Activated CD8-positive, alpha-beta T cell treated with anti-CD3 and anti-CD28 coated beads for 36 hours (primary cell): ENCODE results near the gene EBF3. TPM values are rescaled to one million over a fixed set of nuclear protein-coding genes. Genes with fewer than 3 reads are reported as not detected.

ENCODE experiments used
- ATAC-seq: fragments of 200-7000 bp; cut with Tn5 transposase; one replicate; pipeline ENCODE4 v1.10.0; 2021; ENCODE audit warnings: mild to moderate bottlenecking, moderate library complexity
- CTCF ChIA-PET: fragments of 350-600 bp; sonication (Branson Sonifier 250); formaldehyde crosslinking; loops from one replicate; lab custom pipeline; 2021; ENCODE audit warnings: antibody characterized with exemption; lab: Charles Lee
- POLR2A ChIA-PET: fragments of 350-600 bp; sonication (Branson Sonifier 250); formaldehyde crosslinking; loops from one replicate; lab custom pipeline; 2021; ENCODE audit warnings: antibody characterized with exemption; lab: Charles Lee
- DNase-seq: peaks from one replicate; pipeline ENCODE4 v3.0.0-alpha.2; 2020
- H3K27ac Mint-ChIP-seq: one replicate; pipeline ENCODE4 v1.8.0; 2021; ENCODE audit warnings: mild to moderate bottlenecking, mixed read lengths
- H3K27me3 Mint-ChIP-seq: one replicate; pipeline ENCODE4 v1.8.0; 2021; ENCODE audit warnings: mixed read lengths
- H3K36me3 Mint-ChIP-seq: one replicate; pipeline ENCODE4 v1.8.0; 2021; ENCODE audit warnings: low read depth, mixed read lengths
- H3K4me1 Mint-ChIP-seq: one replicate; pipeline ENCODE4 v1.8.0; 2021; ENCODE audit warnings: low read depth, mixed read lengths
- H3K4me3 Mint-ChIP-seq: one replicate; pipeline ENCODE4 v1.8.0; 2021; ENCODE audit warnings: mild to moderate bottlenecking, moderate library complexity, mixed read lengths
- H3K9me3 Mint-ChIP-seq: one replicate; pipeline ENCODE4 v1.8.0; 2021; ENCODE audit warnings: mixed read lengths
- intact Hi-C: fragments of 100-400 bp; cut with micrococcal nuclease; formaldehyde crosslinking; loops from one replicate; pipeline ENCODE4 v1.10.0; 2022
- total RNA-seq, 2 experiments: library from RNA; stranded (reverse); gene quantifications; one replicate each; pipeline ENCODE4 v1.2.3, GENCODE V29; 2021
- TF ChIP-seq, protein P1 (sequence below): fragments of 200-600 bp; IDR thresholded peaks from one replicate; pipeline ENCODE4 v1.8.0; 2022; ENCODE audit warnings: antibody characterized with exemption, mild to moderate bottlenecking

The EBF3 gene
- total RNA-seq, 2 experiments from 2014 or later: not detected

DNA sequence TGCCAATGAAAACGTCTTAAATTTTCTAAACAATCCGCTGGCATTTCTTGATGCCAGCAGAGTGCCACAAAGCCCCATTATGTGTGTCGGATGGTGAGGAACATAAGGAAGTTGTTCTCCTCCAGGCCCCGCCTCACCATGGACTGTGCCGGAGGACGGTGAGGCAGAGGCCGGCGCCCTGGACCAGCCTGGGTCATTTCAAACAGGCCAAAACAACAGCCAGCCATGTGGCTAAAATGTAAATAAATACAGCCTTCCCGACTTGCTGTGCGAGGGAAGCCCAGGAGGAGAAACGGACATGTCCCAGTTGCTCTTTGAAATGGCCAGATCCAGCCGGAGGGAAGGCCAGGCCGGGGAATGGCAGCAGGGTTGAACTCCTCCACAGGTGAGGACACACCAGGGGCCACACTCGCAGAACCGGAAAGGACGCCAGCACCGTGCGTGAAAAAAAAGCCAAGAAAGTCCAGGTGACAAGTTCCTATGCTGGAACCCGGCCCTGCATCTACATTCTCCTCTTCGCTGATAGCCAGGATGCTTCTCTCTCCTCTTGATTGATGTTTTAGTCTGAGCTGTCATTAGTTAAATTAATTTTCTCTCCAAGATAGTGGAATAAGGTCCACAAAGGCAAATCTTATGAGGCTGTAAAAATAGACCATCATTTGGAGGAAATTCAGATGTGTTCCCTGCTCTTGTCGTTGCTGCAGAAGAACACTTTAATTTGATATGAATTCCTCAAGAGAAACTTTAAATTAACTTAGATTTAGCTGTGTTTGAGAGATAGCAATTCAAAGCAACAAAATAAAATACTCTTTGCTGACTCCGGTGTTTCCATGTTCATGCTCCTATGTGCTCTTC lies 64.6 kb downstream of the EBF3 start:
- no peak overlapping the region for H3K4me3 Mint-ChIP-seq
- peaks cover 11% of the 10 kb centered on the region for H3K27me3 Mint-ChIP-seq
- H3K4me1 Mint-ChIP-seq: no peaks in the 10 kb centered on the region
- ATAC-seq (no peak), DNase-seq (no peak)
- no peak overlapping the region for H3K27ac Mint-ChIP-seq
- ChIA-PET POLR2A (no interaction called here), CTCF (no interaction called here)
- intact Hi-C loops: no loop called here
- H3K36me3 Mint-ChIP-seq: no peaks in the 10 kb centered on the region
- no peaks in the 10 kb centered on the region for H3K9me3 Mint-ChIP-seq
- TF ChIP-seq, protein P1, sequence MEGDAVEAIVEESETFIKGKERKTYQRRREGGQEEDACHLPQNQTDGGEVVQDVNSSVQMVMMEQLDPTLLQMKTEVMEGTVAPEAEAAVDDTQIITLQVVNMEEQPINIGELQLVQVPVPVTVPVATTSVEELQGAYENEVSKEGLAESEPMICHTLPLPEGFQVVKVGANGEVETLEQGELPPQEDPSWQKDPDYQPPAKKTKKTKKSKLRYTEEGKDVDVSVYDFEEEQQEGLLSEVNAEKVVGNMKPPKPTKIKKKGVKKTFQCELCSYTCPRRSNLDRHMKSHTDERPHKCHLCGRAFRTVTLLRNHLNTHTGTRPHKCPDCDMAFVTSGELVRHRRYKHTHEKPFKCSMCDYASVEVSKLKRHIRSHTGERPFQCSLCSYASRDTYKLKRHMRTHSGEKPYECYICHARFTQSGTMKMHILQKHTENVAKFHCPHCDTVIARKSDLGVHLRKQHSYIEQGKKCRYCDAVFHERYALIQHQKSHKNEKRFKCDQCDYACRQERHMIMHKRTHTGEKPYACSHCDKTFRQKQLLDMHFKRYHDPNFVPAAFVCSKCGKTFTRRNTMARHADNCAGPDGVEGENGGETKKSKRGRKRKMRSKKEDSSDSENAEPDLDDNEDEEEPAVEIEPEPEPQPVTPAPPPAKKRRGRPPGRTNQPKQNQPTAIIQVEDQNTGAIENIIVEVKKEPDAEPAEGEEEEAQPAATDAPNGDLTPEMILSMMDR: no peak

DNA sequence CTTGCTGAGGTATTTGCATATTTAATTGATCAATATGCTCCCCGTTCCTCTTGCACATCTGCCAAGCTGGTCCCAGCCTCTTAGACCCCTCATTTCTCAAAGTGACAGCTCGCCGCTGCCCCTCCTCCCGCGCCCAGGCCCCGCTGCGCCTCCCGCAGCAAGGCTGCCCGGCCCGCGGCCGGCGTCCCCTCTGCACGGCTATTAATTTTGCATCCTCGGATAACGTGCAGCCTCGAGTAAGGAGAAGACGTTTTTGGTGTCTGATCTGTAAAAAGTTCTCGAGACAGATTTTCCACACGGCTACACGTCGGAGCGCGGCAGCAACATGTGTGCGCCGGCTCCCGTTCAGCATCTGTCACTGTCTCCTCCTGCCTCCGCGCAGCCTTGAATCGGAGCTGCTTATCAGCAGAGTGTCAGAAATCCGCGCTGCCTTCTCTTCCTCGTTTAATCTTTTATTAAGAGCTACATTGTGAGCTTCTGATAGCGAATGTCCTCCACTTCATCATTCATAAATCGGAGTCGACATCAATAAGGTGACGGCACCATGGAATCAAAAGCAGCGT lies 65.3 kb downstream of the EBF3 start:
- DNase-seq (no peak), ATAC-seq (no peak)
- no peaks in the 10 kb centered on the region for H3K9me3 Mint-ChIP-seq
- H3K4me3 Mint-ChIP-seq: no peak overlapping the region
- CTCF ChIA-PET: no interaction called here
- H3K4me1 Mint-ChIP-seq: no peaks in the 10 kb centered on the region
- no peaks in the 10 kb centered on the region for H3K36me3 Mint-ChIP-seq
- POLR2A ChIA-PET: no interaction called here
- intact Hi-C loops: no loop called here
- H3K27me3 Mint-ChIP-seq: peaks cover 9% of the 10 kb centered on the region
- no peak overlapping the region for H3K27ac Mint-ChIP-seq
- TF ChIP-seq, protein P1: no peak

DNA sequence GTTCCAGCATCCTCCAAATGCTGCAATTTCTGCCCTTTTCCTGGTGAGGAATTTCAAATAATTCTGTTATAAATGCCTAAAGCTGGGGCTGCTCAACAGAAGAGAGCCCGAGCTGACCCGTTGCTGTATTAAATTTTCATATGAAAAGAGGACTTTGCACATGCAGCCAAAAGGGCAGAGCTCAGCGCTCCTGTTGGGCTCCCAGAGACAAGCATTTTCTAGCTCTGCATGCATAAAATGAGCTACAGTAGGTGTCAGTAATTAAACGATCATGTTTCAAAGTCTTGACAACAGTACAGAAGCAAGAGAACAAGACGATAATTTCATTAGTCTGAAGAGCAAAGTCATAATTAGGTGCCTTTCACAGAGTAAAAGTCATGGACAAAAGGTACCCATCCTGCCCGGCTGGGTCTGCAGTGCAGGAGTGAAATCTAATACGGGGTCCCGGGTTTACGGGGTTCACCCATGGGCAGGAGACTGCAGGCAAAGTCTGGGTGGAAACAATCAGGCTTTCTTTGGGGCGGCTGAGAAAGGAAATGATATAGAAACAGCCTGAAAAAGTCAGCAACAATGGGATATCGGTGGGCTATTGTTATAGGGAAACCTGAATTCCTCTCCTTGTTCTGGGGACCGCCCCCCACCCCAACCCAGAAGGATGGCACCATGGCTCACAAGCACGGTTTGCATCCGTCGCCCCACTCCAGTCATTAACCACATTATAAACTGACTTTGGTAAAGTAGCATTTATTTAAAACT lies 66.0 kb downstream of the EBF3 start:
- intact Hi-C loops: no loop called here
- Mint-ChIP-seq H3K27ac (no peak overlapping the region), H3K36me3 (no peaks in the 10 kb centered on the region), H3K4me3 (no peak overlapping the region), H3K9me3 (no peaks in the 10 kb centered on the region), H3K27me3 (peaks cover 9% of the 10 kb centered on the region), H3K4me1 (no peaks in the 10 kb centered on the region)
- DNase-seq (no peak), ATAC-seq (no peak)
- TF ChIP-seq, protein P1: no peak
- POLR2A ChIA-PET: no interaction called here
- CTCF ChIA-PET: no interaction called here

DNA sequence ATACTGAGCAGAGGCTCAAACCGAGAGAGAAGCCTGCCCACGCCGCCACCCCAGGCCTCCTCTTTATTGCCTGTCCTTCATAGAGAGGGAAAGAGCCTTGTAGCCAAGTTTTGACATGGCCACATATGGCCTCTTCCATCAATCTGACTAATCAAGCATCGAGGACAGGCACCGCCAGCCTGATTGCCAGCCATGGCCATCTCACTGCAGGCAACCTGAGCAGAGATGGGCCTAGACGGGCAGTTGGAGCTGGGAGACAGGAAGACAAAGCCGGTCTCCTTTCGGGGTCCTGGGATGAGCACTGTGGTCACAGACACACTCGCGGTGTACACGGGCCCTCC lies 67.2 kb downstream of the EBF3 start:
- ATAC-seq: no peak
- intact Hi-C loops: no loop called here
- no peak overlapping the region for H3K27ac Mint-ChIP-seq
- no peak for DNase-seq
- ChIA-PET POLR2A (no interaction called here), CTCF (no interaction called here)
- no peaks in the 10 kb centered on the region for H3K9me3 Mint-ChIP-seq
- TF ChIP-seq, protein P1: no peak
- no peaks in the 10 kb centered on the region for H3K36me3 Mint-ChIP-seq
- H3K27me3 Mint-ChIP-seq: peaks cover 9% of the 10 kb centered on the region
- H3K4me3 Mint-ChIP-seq: no peak overlapping the region
- H3K4me1 Mint-ChIP-seq: no peaks in the 10 kb centered on the region
